Vagina (tissue), 2 donors: ENCODE data around the gene SLC16A12. TPM values are rescaled to one million over a fixed set of nuclear protein-coding genes. Genes with fewer than 3 reads are reported as not detected.

Experiments
- DNase-seq, 2 donors: peaks; one replicate each; pipeline ENCODE4 v3.0.0-alpha.2; 2017; ENCODE audit errors: extremely low spot score in 2 of 2
- H3K27ac ChIP-seq: fragments of 200-600 bp; sonication (generic); one replicate; pipeline ENCODE4 v1.5.1; 2019
- H3K27me3 ChIP-seq: fragments of 200-600 bp; sonication (generic); one replicate; pipeline ENCODE4 v1.5.1; 2019
- H3K36me3 ChIP-seq, 2 donors: fragments of 200-600 bp; sonication (generic); one replicate each; pipeline ENCODE4 v1.5.1; 2017 to 2019
- H3K4me1 ChIP-seq: fragments of 200-600 bp; sonication (generic); one replicate; pipeline ENCODE4 v1.5.1; 2019
- H3K4me3 ChIP-seq, 2 donors: fragments of 200-600 bp; sonication (generic); 1 replicate in 1 of 2; 2 replicates in 1 of 2; pipeline ENCODE4 v1.5.1; 2016 to 2019
- H3K9me3 ChIP-seq: fragments of 200-600 bp; sonication (generic); one replicate; pipeline ENCODE4 v1.5.1; 2019
- POLR2A ChIP-seq, 2 donors: fragments of 450-650 bp; IDR thresholded peaks; one replicate each; pipeline ENCODE4 v1.6.1; 2017; ENCODE audit warnings: antibody characterized with exemption in 2 of 2, mild to moderate bottlenecking in 2 of 2, moderate library complexity in 2 of 2
- POLR2AphosphoS5 ChIP-seq, 2 donors: sonication (generic); formaldehyde crosslinking; IDR thresholded peaks; one replicate each; pipeline ENCODE4 v1.9.0; 2017; ENCODE audit warnings: antibody characterized with exemption in 2 of 2, mild to moderate bottlenecking in 2 of 2, low read depth in 1 of 2; ENCODE audit not compliant: insufficient read depth in 1 of 2
- intact Hi-C: fragments of 100-400 bp; cut with DNase I; formaldehyde crosslinking; loops from one replicate; pipeline ENCODE4 v1.15.1; 2023
- total RNA-seq: library from RNA; depleted of rRNA; stranded (reverse); fragments of >200 nt; gene quantifications from one replicate; pipeline ENCODE4 v1.2.3, GENCODE V29; 2016
- TF ChIP-seq, protein P1 (sequence below), 3 experiments: fragments of 450-650 bp in 2 of 3; fragments of 200-600 bp in 1 of 3; sonication (generic) in 1 of 3; IDR thresholded peaks; one replicate each; pipeline ENCODE4 v1.5.1; 2017 to 2019; ENCODE audit warnings: antibody characterized with exemption in 3 of 3, mild to moderate bottlenecking in 2 of 3, moderate library complexity in 2 of 3

Gene SLC16A12
- total RNA-seq, 1 donor from 2014 or later: 3.7 TPM

DNA sequence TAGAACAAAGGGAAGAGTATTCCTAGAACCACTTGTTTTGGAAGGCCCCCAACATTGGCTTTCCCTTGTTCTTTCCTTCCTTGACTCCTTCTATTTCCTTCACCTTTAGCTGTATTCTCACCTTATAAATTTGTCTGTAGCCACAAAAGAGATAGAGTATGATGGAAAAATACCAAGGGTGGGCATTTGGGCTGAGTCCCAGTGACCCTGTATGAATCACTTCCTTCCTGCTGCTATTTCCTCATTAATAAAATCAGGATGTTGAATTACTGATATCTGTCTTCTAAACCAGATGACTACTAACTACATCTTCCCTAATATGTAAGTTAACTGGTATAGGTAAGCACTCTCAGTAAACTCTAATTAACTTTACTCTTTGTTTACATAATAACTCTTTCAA, 65.9 kb downstream of the SLC16A12 start:
- Histone ChIP-seq H3K27ac (no peak overlapping the region), H3K36me3 (no peaks in the 10 kb centered on the region), H3K4me1 (no peaks in the 10 kb centered on the region), H3K27me3 (no peaks in the 10 kb centered on the region), H3K9me3 (no peaks in the 10 kb centered on the region), H3K4me3 (no peak overlapping the region)
- TF ChIP-seq POLR2AphosphoS5 (IDR thresholded peaks at IDR 0.05; ENCODE audit: insufficient read depth in 1 of 2, low read depth in 1 of 2): no peak
- TF ChIP-seq, protein P1, sequence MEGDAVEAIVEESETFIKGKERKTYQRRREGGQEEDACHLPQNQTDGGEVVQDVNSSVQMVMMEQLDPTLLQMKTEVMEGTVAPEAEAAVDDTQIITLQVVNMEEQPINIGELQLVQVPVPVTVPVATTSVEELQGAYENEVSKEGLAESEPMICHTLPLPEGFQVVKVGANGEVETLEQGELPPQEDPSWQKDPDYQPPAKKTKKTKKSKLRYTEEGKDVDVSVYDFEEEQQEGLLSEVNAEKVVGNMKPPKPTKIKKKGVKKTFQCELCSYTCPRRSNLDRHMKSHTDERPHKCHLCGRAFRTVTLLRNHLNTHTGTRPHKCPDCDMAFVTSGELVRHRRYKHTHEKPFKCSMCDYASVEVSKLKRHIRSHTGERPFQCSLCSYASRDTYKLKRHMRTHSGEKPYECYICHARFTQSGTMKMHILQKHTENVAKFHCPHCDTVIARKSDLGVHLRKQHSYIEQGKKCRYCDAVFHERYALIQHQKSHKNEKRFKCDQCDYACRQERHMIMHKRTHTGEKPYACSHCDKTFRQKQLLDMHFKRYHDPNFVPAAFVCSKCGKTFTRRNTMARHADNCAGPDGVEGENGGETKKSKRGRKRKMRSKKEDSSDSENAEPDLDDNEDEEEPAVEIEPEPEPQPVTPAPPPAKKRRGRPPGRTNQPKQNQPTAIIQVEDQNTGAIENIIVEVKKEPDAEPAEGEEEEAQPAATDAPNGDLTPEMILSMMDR (IDR thresholded peaks at IDR 0.05): no peak
- no peak for TF ChIP-seq POLR2A (IDR thresholded peaks at IDR 0.05)
- DNase-seq: no peak
- intact Hi-C loops: no loop called here

DNA sequence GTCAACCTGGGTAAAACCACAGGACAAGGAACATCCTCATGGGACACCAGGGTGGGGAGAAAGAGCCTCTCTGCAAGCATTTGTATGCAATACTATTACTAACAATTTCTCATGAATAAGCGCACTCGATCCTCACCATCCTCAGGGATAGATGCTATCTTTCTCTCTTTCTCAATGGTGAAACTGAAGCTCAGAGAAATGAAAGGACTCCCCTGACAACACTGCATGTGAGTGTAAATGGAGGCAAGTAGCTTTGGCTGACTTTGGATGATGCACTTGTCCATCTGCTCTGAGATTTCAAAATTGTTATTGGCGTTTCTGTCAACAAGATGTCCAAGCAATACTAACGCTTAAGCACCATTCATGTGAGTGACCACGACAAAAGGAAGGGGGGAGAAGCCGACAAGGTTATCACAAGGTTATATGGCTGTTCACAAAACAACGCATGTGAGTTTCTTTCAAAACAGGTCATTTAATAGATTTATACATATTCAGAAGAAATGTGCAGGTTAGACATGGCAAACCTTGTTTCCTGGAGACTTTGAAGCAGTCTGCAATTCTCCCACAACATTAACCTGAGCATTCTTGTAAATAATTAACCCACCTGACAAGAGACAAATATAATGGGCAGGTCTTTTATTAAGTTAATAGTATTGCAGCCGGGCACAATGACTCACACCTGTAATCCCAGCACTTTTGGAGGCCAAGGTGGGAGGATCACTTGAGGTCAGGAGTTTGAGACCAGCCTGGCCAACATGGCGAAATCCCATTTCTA, 67.0 kb downstream of the SLC16A12 start:
- Histone ChIP-seq H3K27ac (no peak overlapping the region), H3K4me1 (no peaks in the 10 kb centered on the region), H3K4me3 (no peak overlapping the region), H3K27me3 (no peaks in the 10 kb centered on the region), H3K9me3 (no peaks in the 10 kb centered on the region), H3K36me3 (no peaks in the 10 kb centered on the region)
- TF ChIP-seq POLR2A (IDR thresholded peaks at IDR 0.05) (no peak), POLR2AphosphoS5 (IDR thresholded peaks at IDR 0.05; ENCODE audit: insufficient read depth in 1 of 2, low read depth in 1 of 2) (no peak)
- TF ChIP-seq, protein P1 (IDR thresholded peaks at IDR 0.05): no peak
- no peak for DNase-seq
- intact Hi-C loops: no loop called here

DNA sequence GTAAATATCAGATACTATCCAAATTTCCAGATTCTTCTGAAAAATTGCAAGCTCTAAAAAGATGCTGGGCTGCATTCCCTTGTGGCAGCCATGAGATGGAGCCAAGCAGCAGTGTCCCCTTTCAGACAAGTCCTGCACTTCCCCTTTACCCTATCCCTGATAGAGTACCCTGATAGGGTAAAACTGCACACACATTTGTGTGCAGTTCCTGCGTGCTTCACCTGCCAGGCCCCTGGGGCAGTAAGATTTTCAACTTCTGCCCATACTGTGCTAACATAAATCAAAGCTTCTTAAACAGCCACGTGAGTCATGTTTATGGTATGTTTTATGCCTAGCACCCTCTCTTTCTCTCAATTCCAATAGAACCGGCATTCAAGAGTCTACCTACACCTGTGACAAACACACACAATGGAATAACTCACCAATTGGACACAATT, 68.8 kb downstream of the SLC16A12 start:
- no peaks in the 10 kb centered on the region for H3K4me1 ChIP-seq
- no peak overlapping the region for H3K4me3 ChIP-seq
- H3K9me3 ChIP-seq: no peaks in the 10 kb centered on the region
- H3K27ac ChIP-seq: no peak overlapping the region
- TF ChIP-seq, protein P1 (IDR thresholded peaks at IDR 0.05): no peak
- no peak for TF ChIP-seq POLR2AphosphoS5 (IDR thresholded peaks at IDR 0.05; ENCODE audit: insufficient read depth in 1 of 2, low read depth in 1 of 2)
- TF ChIP-seq POLR2A (IDR thresholded peaks at IDR 0.05): no peak
- intact Hi-C loops: no loop called here
- no peak for DNase-seq
- no peaks in the 10 kb centered on the region for H3K27me3 ChIP-seq
- H3K36me3 ChIP-seq: no peaks in the 10 kb centered on the region

DNA sequence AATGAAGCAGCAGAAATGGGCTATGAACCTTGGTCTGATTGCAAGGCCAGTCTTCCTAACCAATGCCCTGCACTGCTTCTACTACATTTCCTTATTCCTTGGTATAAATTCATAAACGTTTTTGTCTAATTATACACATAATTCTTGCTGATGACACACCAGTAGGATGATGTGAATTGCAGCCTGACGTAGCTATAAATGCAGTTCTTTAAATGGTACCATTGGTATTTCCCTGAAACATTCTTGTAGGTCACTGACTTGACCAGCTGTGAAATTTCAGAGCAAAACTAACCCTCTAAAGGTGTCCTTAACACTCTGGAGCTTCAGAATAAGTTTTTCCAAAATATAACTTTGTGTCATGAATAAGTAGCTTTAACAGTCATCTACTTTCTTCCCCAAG, 70.2 kb downstream of the SLC16A12 start:
- Histone ChIP-seq H3K4me1 (no peaks in the 10 kb centered on the region), H3K27me3 (no peaks in the 10 kb centered on the region), H3K9me3 (no peaks in the 10 kb centered on the region), H3K4me3 (no peak overlapping the region), H3K27ac (no peak overlapping the region), H3K36me3 (no peaks in the 10 kb centered on the region)
- TF ChIP-seq POLR2A (IDR thresholded peaks at IDR 0.05) (no peak), POLR2AphosphoS5 (IDR thresholded peaks at IDR 0.05; ENCODE audit: insufficient read depth in 1 of 2, low read depth in 1 of 2) (no peak)
- TF ChIP-seq, protein P1 (IDR thresholded peaks at IDR 0.05): no peak
- no peak for DNase-seq
- intact Hi-C loops: no loop called here

DNA sequence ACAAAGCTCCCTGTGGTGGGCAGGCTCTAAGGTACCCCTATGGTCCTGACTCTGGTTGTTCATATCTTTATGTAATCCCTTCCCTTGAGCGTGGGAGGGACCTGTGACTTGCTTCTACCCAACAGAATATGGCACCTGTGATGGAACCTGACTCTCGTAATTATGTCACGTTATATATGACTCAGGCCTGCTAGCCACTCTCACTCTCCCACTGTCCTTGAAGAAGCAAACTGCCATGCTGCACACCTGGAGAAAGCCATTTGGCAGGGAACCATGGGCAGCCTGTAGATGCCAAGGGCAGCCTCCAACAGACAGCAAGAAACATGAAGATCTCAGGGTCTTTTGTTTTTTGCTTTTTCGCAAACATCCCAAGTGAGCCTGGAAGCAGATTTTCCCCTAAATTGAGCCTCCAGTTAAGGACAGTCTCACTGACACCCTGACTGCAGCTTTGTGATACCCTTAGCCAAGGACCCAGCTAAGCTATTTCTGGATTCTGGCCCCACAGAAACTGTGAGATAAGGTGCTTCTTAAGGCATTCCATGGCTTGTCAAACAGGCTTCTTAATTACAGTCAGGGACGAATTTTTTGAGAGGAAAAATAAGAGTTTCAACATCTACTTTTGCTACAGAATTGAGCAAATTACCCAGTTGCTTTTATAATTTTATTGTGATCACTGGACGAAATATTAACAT, 71.4 kb downstream of the SLC16A12 start:
- Histone ChIP-seq H3K4me1 (no peaks in the 10 kb centered on the region), H3K36me3 (no peaks in the 10 kb centered on the region), H3K27me3 (no peaks in the 10 kb centered on the region), H3K9me3 (no peaks in the 10 kb centered on the region), H3K4me3 (no peak overlapping the region), H3K27ac (no peak overlapping the region)
- no peak for TF ChIP-seq POLR2AphosphoS5 (IDR thresholded peaks at IDR 0.05; ENCODE audit: insufficient read depth in 1 of 2, low read depth in 1 of 2)
- TF ChIP-seq, protein P1 (IDR thresholded peaks at IDR 0.05): no peak
- no peak for TF ChIP-seq POLR2A (IDR thresholded peaks at IDR 0.05)
- intact Hi-C loops: no loop called here
- no peak for DNase-seq
